Measurements from ENCODE around the gene ASPA. TPM values are rescaled to one million over a fixed set of nuclear protein-coding genes. Genes with fewer than 3 reads are reported as not detected.

The ASPA gene
- total and polyA plus RNA-seq, 2 of the 13 experiments (the other 11 are each of a cell fraction or from before 2014, with no cell fraction given) = not detected

GRCh38 chr17:3526971-3527370 lies 51.2 kb downstream of the ASPA start (continued):
- TF ChIP-seq ZBTB14 (CRISPR knock-in tag; IDR thresholded peaks at IDR 0.05) = no peak
- no peak for TF ChIP-seq ZBTB2 (CRISPR knock-in tag; IDR thresholded peaks at IDR 0.05; ENCODE audit: low read depth)
- TF ChIP-seq ZNF720 (CRISPR knock-in tag; IDR thresholded peaks at IDR 0.05) = no peak
- no peak for TF ChIP-seq ZSCAN30 (CRISPR knock-in tag; IDR thresholded peaks at IDR 0.05)
- no peak for TF ChIP-seq DZIP1 (CRISPR knock-in tag; IDR thresholded peaks at IDR 0.05)

- ATAC-seq (no peak), FAIRE-seq (no peak), DNase-seq (ENCODE audit: low spot score) (no peak)
- Histone ChIP-seq H3K9me3 (ENCODE audit: low read length) (no peaks in the 10 kb centered on the region), H3K4me2 (ENCODE audit: low read depth, low read length) (no peak overlapping the region), H3K27ac (ENCODE audit: extremely low read length, insufficient read depth, low read length) (no peak overlapping the region), H4K20me1 (ENCODE audit: insufficient read depth, low read length) (no peaks in the 10 kb centered on the region), H2AFZ (ENCODE audit: low read length) (no peak overlapping the region), H3K27me3 (ENCODE audit: control insufficient read depth in 1 of 2, insufficient read depth in 2 of 2, low read length in 2 of 2) (no peaks in the 10 kb centered on the region), H3K4me1 (ENCODE audit: insufficient read depth, low read length) (peaks cover 34% of the 10 kb centered on the region), H3K79me2 (ENCODE audit: insufficient read depth, low read length) (no peaks in the 10 kb centered on the region), H3K4me3 (replicated peaks in 1 of 3; ENCODE audit: insufficient read depth in 1 of 3, low read depth in 2 of 3, low read length in 3 of 3) (no peak overlapping the region), H3K9ac (ENCODE audit: insufficient read depth, low read depth, low read length) (no peak overlapping the region), H3K36me3 (replicated peaks in 1 of 2; ENCODE audit: control insufficient read depth in 1 of 2, insufficient read depth in 2 of 2, low read length in 2 of 2) (no peaks in the 10 kb centered on the region)
- CTCF ChIA-PET (ENCODE audit: low intra/inter-chr PET ratio, low total read pairs) = no interaction called here
- WGBS (ENCODE audit: low lambda C conversion rate) = 78% methylated on average over 5 of the region's 5 CpGs
- BruUV-seq (replicated peaks) = no TSS peak
- in situ Hi-C loops (cut with HindIII; ENCODE audit: extremely low pct_ligation_motif_present, low pct_unique_long_range_greater_than_20kb) = no loop called here
- intact Hi-C loops (cut with micrococcal nuclease; ENCODE audit: unreplicated experiment) = no loop called here
- POLR2A ChIA-PET = no interaction called here
- TF ChIP-seq ZBTB38 (CRISPR knock-in tag; IDR thresholded peaks at IDR 0.05) (no peak), ZBTB21 (CRISPR knock-in tag; IDR thresholded peaks at IDR 0.05) (no peak), KLF13 (CRISPR knock-in tag; IDR thresholded peaks at IDR 0.05) (no peak), CENPBD1 (CRISPR knock-in tag; IDR thresholded peaks at IDR 0.05; ENCODE audit: borderline replicate concordance, low read depth) (no peak), PHF21A (CRISPR knock-in tag; IDR thresholded peaks at IDR 0.05) (no peak), HNRNPLL (IDR thresholded peaks at IDR 0.05; ENCODE audit: low read depth, low read length, poor library complexity, severe bottlenecking) (no peak), ZNF329 (CRISPR knock-in tag; IDR thresholded peaks at IDR 0.05; ENCODE audit: low read depth) (no peak), BRD4 (CRISPR knock-in tag; IDR thresholded peaks at IDR 0.05) (no peak), SOX6 (IDR thresholded peaks at IDR 0.05) (no peak), SOX6 (CRISPR knock-in tag; IDR thresholded peaks at IDR 0.05) (no peak), ZZZ3 (CRISPR knock-in tag; IDR thresholded peaks at IDR 0.05; ENCODE audit: borderline replicate concordance) (no peak), ZNF75D (CRISPR knock-in tag; IDR thresholded peaks at IDR 0.05; ENCODE audit: borderline replicate concordance) (no peak), GPBP1L1 (CRISPR knock-in tag; IDR thresholded peaks at IDR 0.05) (no peak)
These were observed 51.7 kb downstream of the ASPA start for GRCh38 chr17:3527468-3527867.
